ENCODE results near the gene AHNAK2. TPM values are rescaled to one million over a fixed set of nuclear protein-coding genes. Genes with fewer than 3 reads are reported as not detected.

AHNAK2 gene
- total and polyA plus RNA-seq, 2 of the 13 experiments (the other 11 are each of a cell fraction or from before 2014, with no cell fraction given) = 0.11 to 0.18 TPM

- TF ChIP-seq NR2F6 (IDR thresholded peaks at IDR 0.05) = no peak
- 0 out of 2 replicates have a peak, but pooled peaks have one; percentile 36 for TF ChIP-seq NR2F6 (CRISPR knock-in tag; IDR thresholded peaks at IDR 0.05)
- peak; percentile 17 for TF ChIP-seq SRSF1 (optimal IDR thresholded peaks at IDR 0.05; ENCODE audit: low read depth, low read length)
- peak; percentile 74; the same call in 1 of the 2 replicates for TF ChIP-seq ZNF691 (CRISPR knock-in tag; IDR thresholded peaks at IDR 0.05; ENCODE audit: borderline replicate concordance, low read depth)
- TF ChIP-seq ZNF318 (CRISPR knock-in tag; IDR thresholded peaks at IDR 0.05) = no peak
- 0 out of 2 replicates have a peak, but pooled peaks have one; percentile 29 for TF ChIP-seq UBTF (CRISPR knock-in tag; IDR thresholded peaks at IDR 0.05)
- no peak for TF ChIP-seq ZBTB7A (CRISPR knock-in tag; IDR thresholded peaks at IDR 0.05)
- TF ChIP-seq IRF2 (CRISPR knock-in tag; IDR thresholded peaks at IDR 0.05) = 0 out of 2 replicates have a peak, but pooled peaks have one; percentile 15
- TF ChIP-seq NCOA2 (CRISPR knock-in tag; IDR thresholded peaks at IDR 0.05) = peak; percentile 16; the same call in 1 of the 2 replicates
- peak; percentile 58 for TF ChIP-seq ZNF687 (CRISPR knock-in tag; IDR thresholded peaks at IDR 0.05)
- TF ChIP-seq LCORL (IDR thresholded peaks at IDR 0.05) = no peak
- peak; percentile 52 for TF ChIP-seq LCORL (CRISPR knock-in tag; IDR thresholded peaks at IDR 0.05)
These were observed 1.8 kb downstream of the AHNAK2 start (continued) for GRCh38 chr14:104976198-104977007.
